ENCODE results near the gene NPTXR.

DNA sequence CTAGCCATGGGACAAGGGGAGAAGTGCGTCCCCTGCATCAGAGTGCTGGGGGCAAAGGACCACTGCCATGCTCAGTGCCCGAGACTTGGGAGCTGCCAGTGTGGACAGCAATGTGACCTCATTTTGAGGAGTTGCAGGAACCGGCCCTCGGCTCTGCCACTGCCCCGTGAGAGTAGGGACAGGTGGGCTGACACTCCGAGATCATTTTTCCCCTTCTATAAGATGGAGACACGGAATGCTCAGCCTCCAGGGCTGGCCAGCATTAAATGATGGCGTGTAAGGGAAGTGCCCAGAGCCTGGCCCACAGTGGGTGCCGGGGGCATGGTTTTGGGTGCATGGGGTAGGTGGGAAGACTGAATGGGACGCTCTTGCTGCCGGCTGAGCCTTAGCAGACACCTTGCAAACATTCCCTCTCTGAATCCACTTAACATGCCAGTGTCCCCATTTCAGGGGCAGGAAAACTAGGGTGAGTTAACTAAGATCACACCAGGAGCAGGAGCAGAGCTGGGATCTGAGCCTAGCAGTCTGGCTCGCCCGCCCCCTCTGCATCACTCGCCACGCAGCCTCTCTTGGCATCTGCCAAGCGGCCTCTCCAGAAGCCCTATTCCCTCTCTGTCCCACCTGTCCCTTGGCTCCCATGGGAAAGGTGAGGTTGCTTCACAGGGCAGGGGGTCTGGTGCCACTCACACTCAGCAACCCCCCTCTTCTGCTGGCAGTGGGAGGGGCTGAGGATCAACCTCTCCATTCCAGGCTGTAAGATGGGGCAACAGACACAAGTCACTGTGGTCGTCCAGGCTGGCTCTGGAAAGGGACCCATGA, 13.6 kb downstream of the NPTXR start:
- no peak for TF ChIP-seq MXI1 (IDR thresholded peaks at IDR 0.05; ENCODE audit: low read depth, low read length)
- TF ChIP-seq ZZZ3 (IDR thresholded peaks at IDR 0.05; ENCODE audit: control insufficient read depth, insufficient read length, low read depth) = no peak

Measured in GM12878 (cell line).